Transverse colon (tissue), 4 donors: ENCODE measurements around the gene FMO2. TPM values are rescaled to one million over a fixed set of nuclear protein-coding genes. Genes with fewer than 3 reads are reported as not detected.

ENCODE experiments used
- DNase-seq: peaks from one replicate; pipeline ENCODE4 v3.0.0-alpha.2; 2019
- H3K27ac ChIP-seq, 4 donors: fragments of 200-600 bp; sonication (generic); 2 replicates each; pipeline ENCODE4 v1.5.1; 2016 to 2018; ENCODE audit warnings: inconsistent platforms in 4 of 4
- H3K27me3 ChIP-seq: fragments of 200-600 bp; sonication (generic); 2 replicates; pipeline ENCODE4 v1.5.1; 2017; ENCODE audit warnings: inconsistent platforms
- H3K36me3 ChIP-seq, 4 donors: fragments of 200-600 bp; sonication (generic); 2 replicates each; pipeline ENCODE4 v1.5.1; 2017 to 2019; ENCODE audit warnings: inconsistent platforms in 4 of 4
- H3K4me1 ChIP-seq, 4 donors: fragments of 200-600 bp; sonication (generic); 2 replicates each; pipeline ENCODE4 v1.5.1; 2017 to 2020; ENCODE audit warnings: inconsistent platforms in 4 of 4
- H3K4me3 ChIP-seq, 4 donors: fragments of 200-600 bp; sonication (generic); 1 replicate in 1 of 4; 2 replicates in 3 of 4; pipeline versions ENCODE4 v1.5.1 to v1.6.1; 2017 to 2019; ENCODE audit warnings: inconsistent platforms in 4 of 4
- H3K9me3 ChIP-seq, 2 donors: fragments of 200-600 bp; sonication (generic); 2 replicates each; pipeline ENCODE4 v1.5.1; 2017 to 2019; ENCODE audit warnings: inconsistent platforms in 2 of 2
- EP300 ChIP-seq: sonication (generic); formaldehyde crosslinking; IDR thresholded peaks from one replicate; pipeline ENCODE4 v1.6.1; 2017; ENCODE audit warnings: antibody characterized with exemption, low read depth
- POLR2A ChIP-seq: fragments of 450-650 bp; IDR thresholded peaks from one replicate; pipeline ENCODE4 v1.6.1; 2016; ENCODE audit warnings: antibody characterized with exemption, mild to moderate bottlenecking, moderate library complexity
- POLR2AphosphoS5 ChIP-seq, 3 donors: sonication (generic); formaldehyde crosslinking; IDR thresholded peaks; one replicate each; pipeline ENCODE4 v1.6.1; 2016; ENCODE audit warnings: antibody characterized with exemption in 3 of 3
- WGBS, 2 donors: methylation state at CpG; one replicate each; pipeline ENCODE4 v1.1.5; 2018; ENCODE audit warnings: low coverage in 1 of 2; 5-methylcytosine and 5-hydroxymethylcytosine counted together
- in situ Hi-C, 4 donors: fragments of 200-750 bp; cut with MboI; loops; one replicate each; pipeline versions ENCODE4 v1.15.0 to v1.15.1; 2017; ENCODE audit warnings: low sequenced_read_pairs in 3 of 4, low pct_ligation_motif_present in 1 of 4, low pct_unique_long_range_greater_than_20kb in 1 of 4
- intact Hi-C: fragments of 100-400 bp; cut with DNase I; formaldehyde crosslinking; loops from one replicate; pipeline ENCODE4 v1.15.1; 2023; ENCODE audit warnings: low total_unique reads
- total RNA-seq, 4 donors: library from RNA; depleted of rRNA; stranded (reverse); fragments of >200 nt; gene quantifications; one replicate each; pipeline ENCODE4 v1.1.0, GENCODE V29; 2016
- TF ChIP-seq, protein P1 (sequence below), 5 experiments: fragments of 200-600 bp in 3 of 5; fragments of 450-650 bp in 2 of 5; sonication (generic) in 3 of 5; IDR thresholded peaks; 1 replicate in 2 of 5; 2 replicates in 3 of 5; pipeline ENCODE4 v1.5.1; 2016 to 2017; ENCODE audit warnings: antibody characterized with exemption in 5 of 5, inconsistent platforms in 3 of 5, mild to moderate bottlenecking in 2 of 5, moderate library complexity in 1 of 5

Gene FMO2
- total RNA-seq, 4 donors from 2014 or later: 3.0 to 12.5 (median 4.9) TPM; not detected in 1

DNA sequence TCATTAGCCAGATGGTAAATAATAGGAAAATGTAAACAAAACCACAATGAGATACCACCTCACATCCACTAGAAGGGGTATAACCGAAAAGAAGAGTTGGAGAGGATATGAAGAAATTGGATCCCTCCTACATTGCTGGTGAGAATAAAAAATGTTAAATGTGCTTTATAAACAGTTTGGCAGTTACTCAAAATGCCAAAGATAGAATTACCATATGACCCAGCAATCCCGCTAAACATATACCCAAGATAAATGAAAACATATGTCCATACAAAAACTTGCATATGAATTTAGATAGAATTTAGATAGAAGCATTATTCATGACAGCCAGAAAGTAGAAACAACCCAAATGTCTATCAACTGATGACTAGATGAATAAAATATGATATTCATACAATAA is 4.4 kb upstream of the FMO2 start:
- H3K27me3 ChIP-seq: no peaks in the 10 kb centered on the region
- H3K27ac ChIP-seq: no peak overlapping the region
- TF ChIP-seq POLR2A (no peak), POLR2AphosphoS5 (IDR thresholded peaks at IDR 0.05) (no peak), EP300 (no peak)
- TF ChIP-seq, protein P1, sequence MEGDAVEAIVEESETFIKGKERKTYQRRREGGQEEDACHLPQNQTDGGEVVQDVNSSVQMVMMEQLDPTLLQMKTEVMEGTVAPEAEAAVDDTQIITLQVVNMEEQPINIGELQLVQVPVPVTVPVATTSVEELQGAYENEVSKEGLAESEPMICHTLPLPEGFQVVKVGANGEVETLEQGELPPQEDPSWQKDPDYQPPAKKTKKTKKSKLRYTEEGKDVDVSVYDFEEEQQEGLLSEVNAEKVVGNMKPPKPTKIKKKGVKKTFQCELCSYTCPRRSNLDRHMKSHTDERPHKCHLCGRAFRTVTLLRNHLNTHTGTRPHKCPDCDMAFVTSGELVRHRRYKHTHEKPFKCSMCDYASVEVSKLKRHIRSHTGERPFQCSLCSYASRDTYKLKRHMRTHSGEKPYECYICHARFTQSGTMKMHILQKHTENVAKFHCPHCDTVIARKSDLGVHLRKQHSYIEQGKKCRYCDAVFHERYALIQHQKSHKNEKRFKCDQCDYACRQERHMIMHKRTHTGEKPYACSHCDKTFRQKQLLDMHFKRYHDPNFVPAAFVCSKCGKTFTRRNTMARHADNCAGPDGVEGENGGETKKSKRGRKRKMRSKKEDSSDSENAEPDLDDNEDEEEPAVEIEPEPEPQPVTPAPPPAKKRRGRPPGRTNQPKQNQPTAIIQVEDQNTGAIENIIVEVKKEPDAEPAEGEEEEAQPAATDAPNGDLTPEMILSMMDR (IDR thresholded peaks at IDR 0.05): no peak
- intact Hi-C loops (no loop called here), in situ Hi-C loops (no loop called here)
- no peaks in the 10 kb centered on the region for H3K36me3 ChIP-seq
- H3K4me1 ChIP-seq: no peaks in the 10 kb centered on the region
- WGBS, 2 donors: 86 to 94% methylated on average over 2 of the region's 2 CpGs
- DNase-seq: no peak
- H3K9me3 ChIP-seq: no peaks in the 10 kb centered on the region
- H3K4me3 ChIP-seq: no peak overlapping the region

DNA sequence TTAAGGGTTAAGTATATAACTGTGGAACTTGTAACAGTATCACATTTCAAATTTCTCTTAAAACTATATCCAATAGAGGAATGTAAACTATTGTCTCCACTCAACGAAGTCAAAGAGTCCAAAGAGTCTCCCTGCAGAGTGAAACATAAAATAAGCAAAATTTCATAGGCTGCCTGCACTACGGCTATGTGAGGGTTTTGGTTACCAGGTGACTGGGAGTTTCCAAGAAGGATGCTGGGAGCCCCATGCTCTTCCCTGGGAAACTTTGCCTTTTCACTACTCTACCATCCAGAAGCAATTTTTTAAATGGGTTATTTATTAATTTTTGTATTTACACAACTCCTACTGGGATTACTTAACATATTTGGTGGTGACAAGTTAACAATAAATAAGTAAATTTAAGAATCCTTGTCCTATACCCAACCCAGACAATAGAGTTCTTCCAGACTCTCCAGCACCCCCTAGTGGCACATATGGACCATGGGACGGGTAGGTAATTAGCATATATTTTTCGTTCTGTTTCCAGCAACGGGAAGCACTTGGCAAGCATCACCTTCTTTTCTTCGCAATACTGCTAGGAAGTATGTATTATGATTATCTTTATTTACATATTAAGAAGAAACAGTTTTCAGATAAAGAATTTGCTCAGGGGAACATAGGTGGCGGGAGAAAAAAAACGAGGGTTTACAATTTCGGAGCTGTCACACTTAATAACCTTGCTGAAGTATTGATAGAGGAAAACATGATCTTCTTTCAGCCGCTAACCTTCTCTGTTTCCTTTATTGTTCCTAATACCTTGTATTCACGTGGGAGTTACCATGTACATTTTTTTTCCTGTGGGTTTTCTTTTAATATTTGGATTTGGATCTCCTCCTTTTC is 3.5 kb downstream of the FMO2 start:
- H3K36me3 ChIP-seq: no peaks in the 10 kb centered on the region
- intact Hi-C loops: no loop called here
- H3K27ac ChIP-seq: no peak overlapping the region
- in situ Hi-C loops: no loop called here
- DNase-seq: peak; percentile 18
- TF ChIP-seq POLR2AphosphoS5 (IDR thresholded peaks at IDR 0.05) (no peak), EP300 (no peak), POLR2A (no peak)
- TF ChIP-seq, protein P1 (IDR thresholded peaks at IDR 0.05): peak; percentile 54 to 80 (median 66)
- 34 to 48% methylated on average over 11 of the region's 11 CpGs for WGBS, 2 donors
- no peaks in the 10 kb centered on the region for H3K27me3 ChIP-seq
- peaks cover 0 to 13% (median 0%) of the 10 kb centered on the region in 4 donors for H3K4me1 ChIP-seq
- no peaks in the 10 kb centered on the region for H3K9me3 ChIP-seq
- no peak overlapping the region for H3K4me3 ChIP-seq

- Histone ChIP-seq H3K4me3 (no peak overlapping the region), H3K27me3 (no peaks in the 10 kb centered on the region), H3K27ac (no peak overlapping the region), H3K9me3 (no peaks in the 10 kb centered on the region), H3K36me3 (no peaks in the 10 kb centered on the region), H3K4me1 (peaks cover 0 to 13% (median 0%) of the 10 kb centered on the region in 4 donors)
- in situ Hi-C loops (no loop called here), intact Hi-C loops (no loop called here)
- 43 to 57% methylated on average over 1 of the region's 1 CpG for WGBS, 2 donors
- DNase-seq: no peak
- TF ChIP-seq EP300 (no peak), POLR2A (no peak), POLR2AphosphoS5 (IDR thresholded peaks at IDR 0.05) (no peak)
- TF ChIP-seq, protein P1 (IDR thresholded peaks at IDR 0.05): no peak
These were observed 6.9 kb downstream of the FMO2 start for GRCh38 chr1:171191992-171192391.

DNA sequence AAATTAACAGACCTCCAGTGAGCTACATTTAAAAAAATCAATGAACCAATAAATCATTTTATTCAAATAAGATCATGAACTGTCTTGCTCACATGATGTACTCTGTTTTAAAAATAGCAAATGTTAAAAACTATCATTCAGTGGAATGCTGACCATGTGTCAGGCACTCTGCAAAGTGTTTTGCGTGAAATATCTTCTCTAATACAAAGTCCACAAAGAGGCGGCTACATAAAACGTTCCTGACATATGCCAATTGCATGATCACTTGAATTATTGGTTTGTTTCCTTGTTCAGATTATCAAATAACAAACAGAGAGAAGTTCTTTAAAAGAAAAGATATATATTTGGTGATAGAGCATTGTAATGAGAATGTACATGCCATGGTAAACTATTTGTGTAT is 10.7 kb downstream of the FMO2 start:
- TF ChIP-seq POLR2A: no peak
- in situ Hi-C loops (no loop called here), intact Hi-C loops (no loop called here)
- H3K9me3 ChIP-seq: no peaks in the 10 kb centered on the region
- no peak overlapping the region for H3K27ac ChIP-seq
- H3K36me3 ChIP-seq: no peaks in the 10 kb centered on the region
- 30 to 53% methylated on average over 3 of the region's 3 CpGs for WGBS, 2 donors
- H3K4me1 ChIP-seq: peaks cover 0 to 5% (median 0%) of the 10 kb centered on the region in 4 donors
- DNase-seq: no peak
- H3K4me3 ChIP-seq: no peak overlapping the region
- no peaks in the 10 kb centered on the region for H3K27me3 ChIP-seq
